Hematopoietic multipotent progenitor cell treated with erythropoietin and hydrocortisone succinate and interleukin-3 and kit ligand, for 15 days (in vitro differentiated cells): ENCODE results near the gene TBC1D26.
"Not testable (repeated sequence)": the region's sequence is repeated elsewhere in the genome, so short reads cannot be mapped to it uniquely, and the experiment has no call there.

Experiments
- DNase-seq: peaks from one replicate; pipeline ENCODE4 v3.0.0-alpha.2; 2015; ENCODE audit warnings: low spot score

Gene TBC1D26

DNA sequence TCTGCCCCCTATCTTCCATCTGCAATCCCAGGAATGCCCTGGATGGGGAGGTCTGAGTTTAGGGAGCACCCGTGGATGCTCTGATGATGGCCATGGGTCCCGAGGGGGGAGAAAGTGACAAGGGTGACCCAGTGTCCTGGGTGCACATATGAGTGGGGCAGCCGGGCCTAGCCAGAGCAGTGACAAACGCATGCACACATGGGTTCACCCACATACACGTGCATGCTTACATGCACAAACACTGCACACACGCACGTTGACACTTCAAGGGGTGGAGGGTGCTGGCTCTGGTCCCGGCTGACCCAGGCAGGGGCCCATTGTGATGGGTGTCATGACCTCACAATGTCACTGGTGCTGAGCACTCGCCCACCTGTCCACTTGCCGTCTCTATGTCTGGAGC is at the start of gene TBC1D26:
TBC1D26 (plus strand) TSS at position 384 of the 400 bp plus-strand sequence. CDS start 3,066 bp downstream, outside the sequence.
- DNase-seq: not testable (repeated sequence)

DNA sequence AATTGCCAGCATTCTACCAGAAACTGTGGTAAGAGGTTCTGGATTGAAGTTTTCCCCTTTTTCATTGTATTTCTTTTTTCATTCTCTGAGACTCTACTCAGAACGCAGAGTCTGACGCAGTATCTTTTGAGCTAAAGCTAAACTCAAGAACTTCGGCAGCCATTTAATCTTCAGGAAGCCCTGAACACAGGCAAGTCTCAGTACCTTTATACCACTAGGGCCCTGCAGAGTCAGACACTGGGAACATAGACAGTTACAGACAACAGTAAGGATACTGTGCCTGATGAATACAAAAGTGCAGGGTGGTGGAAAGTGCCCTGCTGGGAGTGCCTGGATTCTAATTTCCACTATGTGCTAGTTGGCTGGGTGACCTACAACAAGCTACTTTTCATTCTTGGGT is 48.9 kb upstream of the TBC1D26 start:
- DNase-seq: not testable (repeated sequence)

DNA sequence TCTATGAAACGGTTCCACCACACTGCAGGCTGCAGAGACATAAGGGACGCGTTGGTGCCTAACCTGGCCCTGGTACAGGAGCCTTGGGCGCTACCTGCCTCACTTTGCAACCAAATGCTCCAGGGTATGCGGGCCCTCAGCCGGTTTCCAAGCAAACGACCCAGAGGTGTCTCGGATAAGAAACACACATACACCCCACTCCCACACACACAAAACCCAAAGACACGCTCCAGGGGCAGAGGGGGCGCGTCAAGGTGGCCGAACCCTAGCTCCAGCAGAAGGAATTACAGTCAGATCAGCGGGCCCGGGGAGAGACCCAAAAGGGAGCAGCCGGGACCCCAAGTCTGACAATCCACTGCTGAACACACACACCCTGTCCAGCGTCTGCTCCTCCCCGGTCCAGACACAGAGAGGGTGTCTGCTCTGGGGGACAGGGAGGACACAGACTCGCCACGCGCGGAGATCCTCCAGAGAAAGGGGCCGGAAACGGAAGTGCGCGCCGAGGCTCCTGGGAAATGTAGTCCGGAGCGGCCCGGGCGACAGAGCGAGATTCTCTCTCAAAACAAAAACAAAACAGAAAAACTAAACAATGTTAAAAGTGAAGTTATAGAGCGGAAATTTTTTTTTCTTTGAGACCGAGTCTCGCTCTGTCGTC is 48.1 kb upstream of the TBC1D26 start, which contains the start of gene TRIM16:
TRIM16 (minus strand) TSS at position 488 of the 655 bp plus-strand sequence. CDS start 32,702 bp downstream, outside the sequence.
- DNase-seq: peak; percentile 71

DNA sequence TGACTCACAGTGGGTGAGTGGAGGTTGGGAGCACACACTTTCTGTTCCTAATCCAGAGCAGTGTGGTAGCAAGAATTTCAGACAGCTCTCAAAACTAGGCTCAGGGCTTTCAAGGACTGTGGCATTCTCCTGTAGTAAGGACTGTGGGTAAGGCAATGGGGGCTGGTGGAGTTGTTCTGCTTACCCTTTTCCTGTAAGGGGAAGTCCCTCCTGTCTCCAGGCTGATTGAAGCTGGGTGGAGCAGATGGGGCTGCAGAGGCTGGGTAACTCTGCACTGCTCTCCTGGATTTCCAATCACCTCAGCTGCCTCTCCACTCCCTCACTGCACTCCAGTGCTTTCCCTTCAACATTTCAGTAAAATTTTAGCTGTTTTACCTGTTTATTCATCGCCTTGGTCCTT is 44.6 kb upstream of the TBC1D26 start:
- DNase-seq: not testable (repeated sequence)

DNA sequence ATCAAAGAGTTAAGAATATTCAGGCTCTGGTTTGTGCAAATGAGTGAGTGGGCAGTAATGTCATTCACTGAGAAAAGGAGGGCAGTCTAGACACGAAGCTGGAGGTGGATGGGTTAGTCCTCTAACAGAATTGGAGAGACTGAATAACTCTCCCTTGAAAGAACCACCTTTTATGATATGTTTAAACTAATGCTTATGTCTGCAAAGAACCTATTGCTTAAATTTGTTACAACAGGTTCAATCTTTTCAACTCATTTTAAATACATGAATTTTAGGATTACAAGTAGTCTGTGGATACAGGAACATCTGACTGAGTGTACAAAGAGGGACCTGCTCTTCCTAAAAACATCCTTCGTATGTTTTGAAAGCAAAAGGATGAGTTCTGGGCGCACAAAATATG is 33.1 kb upstream of the TBC1D26 start:
- DNase-seq: not testable (repeated sequence)

DNA sequence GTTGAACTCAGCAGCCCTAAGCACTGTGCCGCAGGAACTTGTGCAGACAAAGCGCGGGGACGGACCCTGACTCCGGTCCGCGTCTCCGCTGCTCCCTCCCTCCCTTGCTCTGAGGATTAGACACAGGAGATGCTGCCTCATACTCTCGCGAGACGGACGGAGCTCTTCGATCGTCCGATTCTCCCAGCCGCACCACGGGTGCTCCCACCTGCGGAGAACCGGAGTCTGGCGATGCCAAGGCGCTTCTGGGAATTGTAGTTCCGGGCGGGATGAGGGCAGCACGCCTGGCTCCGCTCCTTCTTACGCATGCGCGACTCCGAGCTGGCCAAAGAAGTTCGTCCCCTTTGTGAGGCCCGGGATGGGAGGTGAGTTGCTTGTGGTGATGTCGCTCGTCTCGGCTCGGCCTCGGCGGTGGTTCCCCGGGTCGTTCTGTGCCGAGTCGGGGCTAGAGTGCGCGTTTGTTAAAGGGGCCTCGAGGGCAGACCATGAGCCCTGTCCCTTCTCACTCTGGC is 32.6 kb upstream of the TBC1D26 start, which contains the start of gene ZNF286A:
ZNF286A (plus strand) TSS at position 340 of the 512 bp plus-strand sequence. CDS start 578 bp downstream, outside the sequence.
- peak; percentile 78 for DNase-seq

DNA sequence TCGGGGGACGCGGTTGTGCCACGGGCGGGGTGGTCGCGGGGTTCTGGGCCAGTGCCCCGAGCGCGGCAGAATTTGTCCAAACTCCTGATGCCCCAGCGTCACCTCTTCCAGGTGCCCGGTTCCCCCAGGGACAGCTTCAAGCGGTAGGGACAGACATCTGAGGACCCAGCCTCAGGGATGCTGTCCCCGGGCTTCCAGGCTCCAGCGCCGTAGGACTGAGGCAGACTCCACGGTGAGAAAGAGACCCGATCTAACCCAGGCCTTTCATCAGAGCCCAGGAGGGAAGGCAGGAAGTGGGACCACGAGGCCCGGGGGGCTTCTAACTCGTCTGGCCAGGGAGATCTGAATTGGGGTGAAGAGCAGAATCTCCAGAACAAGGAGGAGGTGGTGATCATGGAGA is 32.1 kb upstream of the TBC1D26 start:
- not testable (repeated sequence) for DNase-seq

DNA sequence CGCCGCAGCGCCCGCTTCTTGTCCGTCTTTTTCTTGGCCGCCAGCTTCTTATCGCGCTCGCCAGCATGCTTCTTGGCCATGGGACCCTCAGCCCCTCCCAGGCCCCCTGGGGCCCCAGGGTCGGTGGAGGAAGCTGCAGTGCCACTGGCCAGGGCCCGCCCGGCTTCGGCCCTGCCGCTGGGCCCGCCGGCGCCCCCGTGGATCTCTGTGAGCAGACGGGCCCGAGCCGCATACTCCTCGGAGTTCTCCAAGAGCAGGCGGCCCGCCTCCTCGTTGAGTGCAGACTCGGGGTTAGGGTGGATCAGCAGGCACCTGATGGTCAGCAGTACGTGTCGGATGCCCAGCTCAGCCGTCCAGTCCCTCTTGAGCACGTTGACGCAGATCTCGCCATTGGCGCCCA is 27.8 kb upstream of the TBC1D26 start:
- DNase-seq: not testable (repeated sequence)

DNA sequence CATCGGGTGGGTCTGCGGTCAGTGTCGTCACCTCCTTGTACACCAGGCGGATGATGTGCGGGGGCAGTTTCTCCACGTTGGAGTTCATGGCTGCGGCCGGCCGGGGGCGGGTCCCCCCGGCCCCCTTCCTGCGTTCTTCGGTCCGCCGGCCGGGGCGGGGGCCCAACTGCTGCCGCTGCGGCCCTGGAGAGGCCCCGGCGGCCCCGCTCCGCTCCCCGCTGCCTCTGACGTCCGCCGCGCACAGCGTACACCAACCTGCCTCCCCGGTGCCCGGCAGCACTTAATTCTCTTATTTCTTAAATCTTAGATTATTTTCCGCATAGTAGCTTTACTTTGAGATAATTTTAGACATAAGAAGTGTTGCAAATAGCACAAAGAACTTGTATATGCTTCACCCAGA is 27.3 kb upstream of the TBC1D26 start:
- not testable (repeated sequence) for DNase-seq

DNA sequence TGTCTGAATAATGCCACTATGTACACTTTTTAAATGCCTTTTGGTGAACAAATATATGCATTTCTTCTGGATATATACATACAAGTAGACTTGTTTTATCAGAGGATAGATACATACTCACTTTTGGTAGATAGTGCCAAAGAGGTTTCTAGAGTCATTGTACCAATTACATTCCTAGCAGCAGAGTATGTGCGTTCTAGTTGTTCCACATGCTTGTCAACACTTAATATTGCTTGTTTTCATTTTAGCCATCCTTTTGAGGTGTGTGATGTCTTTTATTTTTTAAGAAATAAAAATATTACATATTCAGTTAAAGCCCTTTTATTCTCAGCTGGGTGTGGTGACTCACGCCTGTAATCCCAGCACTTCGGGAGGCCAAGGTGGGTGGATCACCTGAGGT is 23.2 kb upstream of the TBC1D26 start:
- DNase-seq: not testable (repeated sequence)

DNA sequence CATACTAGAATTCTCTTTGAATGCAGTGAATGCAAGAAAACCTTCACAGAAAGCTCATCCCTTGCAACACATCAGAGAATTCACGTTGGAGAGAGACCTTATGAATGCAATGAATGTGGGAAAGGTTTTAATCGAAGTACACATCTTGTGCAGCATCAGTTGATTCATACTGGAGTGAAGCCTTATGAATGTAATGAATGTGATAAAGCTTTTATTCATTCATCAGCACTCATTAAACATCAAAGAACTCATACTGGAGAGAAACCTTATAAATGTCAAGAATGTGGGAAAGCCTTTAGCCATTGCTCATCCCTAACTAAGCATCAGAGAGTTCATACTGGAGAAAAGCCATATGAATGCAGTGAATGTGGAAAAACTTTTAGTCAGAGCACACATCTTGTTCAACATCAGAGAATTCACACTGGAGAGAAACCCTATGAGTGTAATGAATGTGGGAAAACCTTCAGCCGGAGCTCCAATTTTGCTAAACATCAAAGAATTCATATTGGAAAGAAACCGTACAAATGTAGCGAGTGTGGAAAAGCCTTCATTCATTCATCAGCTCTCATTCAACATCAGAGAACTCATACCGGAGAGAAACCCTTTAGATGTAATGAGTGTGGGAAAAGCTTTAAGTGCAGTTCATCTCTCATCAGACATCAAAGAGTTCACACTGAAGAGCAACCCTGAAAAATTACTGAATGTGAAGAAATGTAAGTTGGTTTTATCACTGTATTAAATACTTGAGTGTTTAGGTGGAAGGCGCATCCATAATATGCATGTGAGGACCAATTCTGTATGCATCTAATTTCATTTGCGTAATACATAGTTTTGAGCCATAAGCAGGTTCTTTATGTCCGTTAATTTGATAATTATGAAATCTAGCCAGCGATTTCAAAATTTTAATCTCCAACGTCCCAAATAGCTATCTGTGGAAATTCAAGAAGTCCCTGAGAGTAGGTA is 15.2 kb upstream of the TBC1D26 start:
- DNase-seq: not testable (repeated sequence)

DNA sequence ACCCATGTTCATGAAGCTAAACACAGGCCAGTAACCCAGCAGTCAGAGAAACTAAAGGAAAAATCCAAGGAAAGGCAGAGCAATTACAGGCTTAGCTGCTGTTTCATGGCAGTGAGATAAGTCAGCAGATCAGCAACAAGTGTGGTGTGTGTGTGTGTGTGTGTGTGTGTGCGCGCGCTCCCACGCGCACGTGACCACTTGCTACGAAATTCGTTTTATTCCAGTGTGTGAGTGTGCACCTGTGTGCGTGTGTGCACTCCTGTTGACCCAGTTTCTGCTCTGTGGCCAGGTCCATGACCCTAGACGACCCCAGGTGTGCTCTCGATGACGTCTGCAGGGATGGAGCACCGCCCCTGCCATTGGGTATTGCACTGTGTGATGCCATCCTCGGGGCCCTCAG is 1.5 kb upstream of the TBC1D26 start:
- DNase-seq: not testable (repeated sequence)

DNA sequence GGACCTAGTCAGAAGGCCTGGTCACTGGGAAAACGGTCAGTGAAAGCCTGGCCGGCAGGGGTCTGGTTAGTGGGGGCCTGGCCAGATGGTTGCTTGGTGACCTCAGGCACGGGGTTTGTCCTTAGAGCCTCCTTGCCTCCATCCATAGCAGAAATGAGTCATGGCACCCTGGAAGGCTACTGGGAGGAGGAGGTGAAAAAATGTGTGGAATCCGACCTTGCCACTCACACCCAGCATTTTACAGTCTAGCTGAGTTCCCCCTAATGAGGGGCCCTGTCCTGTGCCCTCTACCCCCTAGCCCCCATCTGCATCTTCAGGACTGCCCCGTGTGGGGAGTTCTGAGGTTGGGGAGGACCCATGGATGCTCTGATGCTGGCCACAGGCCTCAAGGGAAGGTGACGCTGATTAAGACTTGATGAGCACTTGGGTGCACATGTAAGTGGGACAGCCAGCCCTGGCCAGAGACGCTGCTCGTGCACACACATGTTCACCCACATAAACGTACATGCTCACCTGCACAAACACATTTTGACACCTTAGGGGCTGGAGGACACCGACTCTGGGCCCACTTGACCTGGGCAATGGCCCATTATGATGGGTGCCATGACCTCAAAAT is 1.2 kb downstream of the TBC1D26 start:
- not testable (repeated sequence) for DNase-seq

DNA sequence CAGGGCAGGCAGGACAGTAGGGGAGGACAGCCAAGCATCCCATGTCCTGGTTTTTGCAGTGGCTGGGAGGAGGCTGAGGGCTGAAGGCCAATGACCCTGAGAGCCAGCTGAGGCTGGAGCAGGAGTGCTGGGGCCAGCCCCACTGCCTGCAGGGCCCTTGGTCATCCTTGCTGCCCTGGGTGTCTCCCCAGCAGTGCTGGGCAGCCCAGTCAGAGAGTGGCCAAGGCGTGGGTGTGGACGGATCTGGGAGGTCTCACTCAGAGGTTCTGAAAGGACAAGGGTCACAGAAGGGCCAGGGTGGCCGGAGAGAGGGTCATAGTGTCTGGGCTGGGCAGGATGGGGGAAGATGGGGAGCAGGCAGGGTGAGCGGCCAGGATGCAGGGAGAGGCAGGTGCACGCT is 4.5 kb downstream of the TBC1D26 start:
- not testable (repeated sequence) for DNase-seq

DNA sequence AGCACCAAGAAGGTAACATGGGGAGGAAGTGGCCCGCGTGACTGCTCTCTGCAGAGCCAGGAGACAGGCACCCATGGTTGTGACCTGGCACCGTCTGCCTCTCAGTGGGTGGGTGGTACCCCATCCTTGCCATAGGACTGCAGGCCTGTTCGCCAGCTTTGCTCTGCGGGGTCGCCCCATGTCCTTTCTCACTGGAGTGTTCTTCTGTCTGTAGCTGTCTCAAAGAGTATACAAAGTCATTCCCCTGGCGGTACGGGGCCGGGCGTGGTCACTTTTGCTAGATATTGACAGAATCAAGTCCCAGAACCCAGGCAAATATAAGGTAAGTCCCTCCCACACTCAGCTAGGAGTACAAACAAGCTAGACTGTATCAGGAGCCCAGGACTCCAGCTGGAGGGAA is 6.0 kb downstream of the TBC1D26 start:
- DNase-seq: no peak

DNA sequence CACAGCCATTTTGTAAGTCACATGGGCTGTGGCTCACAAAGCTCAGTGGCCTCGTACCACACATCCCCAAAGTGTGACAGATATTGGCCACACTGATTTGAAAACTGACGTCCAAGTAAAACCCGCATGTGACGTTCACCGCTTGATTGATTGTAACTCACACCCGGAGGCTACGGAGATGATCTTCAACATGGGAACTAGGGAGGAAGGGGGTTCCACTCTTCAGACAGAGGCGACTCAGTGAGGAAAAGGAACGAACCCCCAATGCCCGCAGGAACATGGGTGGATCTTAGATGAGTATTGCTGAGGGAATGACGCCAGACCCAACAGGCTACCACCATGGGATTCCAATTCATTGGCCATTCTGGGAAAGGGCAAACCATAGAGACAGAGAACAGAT is 7.2 kb downstream of the TBC1D26 start:
- not testable (repeated sequence) for DNase-seq

DNA sequence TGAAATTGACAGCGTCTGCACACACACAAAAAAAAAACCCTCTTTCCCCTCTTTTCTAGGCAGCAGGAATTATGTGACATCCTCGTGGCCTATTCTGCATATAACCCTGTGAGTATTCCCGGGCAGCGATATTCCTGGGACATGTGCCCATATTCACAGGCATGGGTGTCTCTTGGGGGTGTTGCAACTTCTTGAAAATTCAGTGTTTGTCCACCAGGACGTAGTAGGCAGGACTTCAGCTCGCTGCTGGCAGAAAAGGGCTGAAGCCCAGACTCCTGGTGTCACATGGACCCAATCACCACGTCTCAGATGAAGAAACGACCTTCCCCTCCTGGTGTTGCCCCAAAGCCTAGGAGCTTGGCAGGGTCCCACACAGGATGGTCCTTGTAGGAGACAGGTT is 8.0 kb downstream of the TBC1D26 start:
- not testable (repeated sequence) for DNase-seq

DNA sequence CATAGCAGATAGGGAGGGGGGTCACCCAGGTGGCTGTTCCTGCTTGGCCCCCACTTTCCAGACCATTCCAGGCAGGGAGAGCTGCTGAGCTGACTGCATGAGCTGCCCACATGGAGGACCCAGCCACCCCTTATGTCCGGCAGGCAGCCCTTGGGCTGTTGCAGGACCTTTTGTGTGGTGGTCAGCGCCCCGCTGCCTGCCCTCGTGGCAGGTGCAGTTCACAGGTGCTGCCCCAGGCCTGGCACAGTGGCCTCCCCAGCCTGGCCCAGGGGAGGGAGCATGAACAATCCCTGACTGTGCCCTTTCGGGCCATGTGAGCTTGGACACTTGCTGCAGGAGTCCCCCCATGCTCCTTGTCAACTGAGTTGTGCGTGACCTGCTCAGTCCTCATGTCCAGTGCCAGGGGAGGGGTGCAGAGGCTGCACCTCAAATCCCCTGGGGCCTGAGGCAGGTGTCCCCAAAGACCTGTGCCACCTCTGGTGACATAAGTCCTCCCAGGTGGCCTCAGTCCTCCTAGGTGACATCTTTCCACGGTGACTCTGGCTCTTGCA is 8.6 kb downstream of the TBC1D26 start:
- DNase-seq: no peak

DNA sequence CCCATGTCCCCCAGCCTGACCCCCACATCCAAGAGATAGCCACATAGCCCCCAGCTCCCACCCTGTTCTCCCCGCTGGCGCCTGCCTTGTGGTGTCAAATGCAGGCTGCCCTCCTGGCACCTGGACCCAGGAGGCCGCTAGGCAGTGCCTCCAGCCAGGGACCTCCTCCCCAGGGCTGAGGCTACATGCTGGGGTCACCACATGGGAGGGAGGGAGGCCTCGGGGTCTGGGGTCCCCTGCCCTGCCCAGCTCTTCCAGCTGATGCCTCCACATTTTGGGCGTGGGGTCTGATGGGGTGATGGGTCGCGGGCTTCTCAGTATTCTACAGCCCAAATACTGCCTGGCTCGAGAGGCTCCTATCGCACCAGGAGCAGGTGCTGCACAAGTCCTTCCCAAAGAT is 9.5 kb downstream of the TBC1D26 start:
- DNase-seq: no peak

DNA sequence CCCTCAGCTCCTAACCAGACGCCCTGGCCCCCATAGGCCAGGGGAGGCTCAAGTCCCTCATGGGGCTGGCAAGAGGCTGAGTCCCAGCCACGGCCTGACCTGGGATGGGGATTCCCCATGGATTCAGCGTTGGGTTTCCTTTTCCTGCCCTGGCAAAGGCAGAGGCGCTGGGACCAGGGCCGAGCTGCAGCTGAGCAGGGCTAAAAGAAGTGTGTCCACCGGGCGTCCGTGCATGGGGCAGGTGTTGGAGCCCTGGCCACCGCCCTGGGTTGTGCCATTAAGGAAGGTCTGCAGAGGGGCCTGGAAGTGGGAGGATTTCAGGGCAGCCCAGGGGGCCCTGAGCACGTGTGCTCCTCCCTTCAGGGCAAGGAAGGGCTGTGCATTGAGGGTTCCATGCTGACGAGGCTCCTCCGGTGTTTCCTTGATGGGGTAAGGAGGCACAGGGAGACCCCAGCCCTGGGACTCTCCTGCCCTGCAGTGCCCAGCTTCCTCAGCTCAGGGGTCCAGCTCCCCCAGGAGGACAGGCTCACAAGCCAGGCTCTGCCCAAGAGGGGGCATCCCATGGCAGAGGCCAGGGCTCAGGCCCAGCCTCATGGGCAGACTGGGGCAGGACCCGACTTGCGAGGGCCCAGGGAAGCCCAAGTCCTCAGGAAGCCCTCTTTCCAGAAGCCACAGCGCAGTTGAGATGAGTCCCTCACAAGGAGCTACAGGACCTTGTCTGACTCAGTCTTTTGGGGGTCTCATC is 10.1 kb downstream of the TBC1D26 start:
- DNase-seq: no peak

DNA sequence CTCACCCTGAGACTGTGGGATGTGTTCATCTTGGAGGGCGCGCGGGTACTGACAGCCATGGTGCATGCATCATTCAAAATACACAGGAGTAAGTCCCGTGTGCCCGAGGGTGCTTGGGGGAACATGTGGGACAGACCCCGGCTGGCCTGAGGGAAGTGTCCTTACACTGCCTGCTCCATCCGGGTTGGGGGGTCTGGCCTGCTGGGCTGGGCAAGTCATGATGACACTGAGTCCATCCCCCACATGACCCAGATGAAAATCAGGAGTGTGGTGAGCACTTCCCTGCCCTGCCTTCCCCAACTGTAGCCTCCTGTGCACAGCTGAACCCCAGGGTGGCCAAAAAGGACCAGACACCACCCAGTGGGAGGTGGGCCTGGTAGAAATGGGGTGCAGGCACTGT is 10.8 kb downstream of the TBC1D26 start:
- no peak for DNase-seq
